HEK293T (cell line): ENCODE data around the gene ANO6.

Experiments
- BHLHE40 ChIP-seq: fragments of 450-650 bp; IDR thresholded peaks from 2 replicates; pipeline ENCODE4 v1.6.1; 2016; ENCODE audit warnings: mild to moderate bottlenecking, moderate library complexity, borderline replicate concordance
- CTBP1 ChIP-seq: fragments of 450-650 bp; IDR thresholded peaks from 2 replicates; pipeline ENCODE4 v1.6.1; 2016; ENCODE audit warnings: borderline replicate concordance
- NFRKB ChIP-seq: fragments of 450-650 bp; IDR thresholded peaks from 2 replicates; pipeline ENCODE4 v1.6.1; 2016; ENCODE audit warnings: mild to moderate bottlenecking, moderate library complexity
- SP1 ChIP-seq: fragments of 450-650 bp; IDR thresholded peaks from 2 replicates; pipeline ENCODE4 v1.6.1; 2017
- SUZ12 ChIP-seq: fragments of 450-650 bp; IDR thresholded peaks from 2 replicates; pipeline ENCODE4 v1.6.1; 2016; ENCODE audit warnings: mild to moderate bottlenecking

- no peak for TF ChIP-seq NFRKB
- TF ChIP-seq SP1: no peak
- TF ChIP-seq SUZ12: no peak
- TF ChIP-seq BHLHE40: no peak
- no peak for TF ChIP-seq CTBP1
Measured at GRCh38 chr12:45388545-45388944, 172.7 kb downstream of the ANO6 start.
